Panc1 (cell line): ENCODE results near the gene LIPC. TPM values are rescaled to one million over a fixed set of nuclear protein-coding genes. Genes with fewer than 3 reads are reported as not detected.

Experiments used
- ATAC-seq: fragments of 200-7000 bp; cut with Tn5 transposase; 2 replicates; pipeline ENCODE4 v1.9.1; 2020; ENCODE audit warnings: mild to moderate bottlenecking, moderate library complexity
- BruUV-seq: library from RNA; stranded (reverse); fragments of 400-500 nt; replicated peaks from 2 replicates; lab custom pipeline; 2021; lab: Mats Ljungman, UMichigan
- CTCF ChIA-PET: fragments of 300-600 bp; sonication (Branson Sonifier 250); formaldehyde crosslinking; loops from one replicate; lab custom pipeline; 2022; ENCODE audit warnings: antibody characterized with exemption; lab: Charles Lee
- POLR2A ChIA-PET: fragments of 300-600 bp; sonication (Branson Sonifier 250); formaldehyde crosslinking; loops from one replicate; lab custom pipeline; 2022; ENCODE audit warnings: antibody characterized with exemption; lab: Charles Lee
- DNase-seq: peaks from one replicate; pipeline ENCODE4 v3.0.0-alpha.2; 2010; ENCODE audit warnings: low read depth, low spot score
- H3K27ac ChIP-seq: 2 replicates; pipeline ENCODE4 v1.5.1; 2011; ENCODE audit warnings: mild to moderate bottlenecking, low read length, inconsistent platforms
- H3K27me3 ChIP-seq: fragments of 200-500 bp; sonication (Bioruptor generic); 2 replicates; pipeline ENCODE4 v1.6.0; 2014; ENCODE audit warnings: low read length, inconsistent platforms; ENCODE audit not compliant: control insufficient read depth, insufficient read depth
- H3K36me3 ChIP-seq: fragments of 200-500 bp; sonication (Bioruptor generic); 2 replicates; pipeline ENCODE4 v1.5.1; 2014; ENCODE audit warnings: inconsistent platforms, mild to moderate bottlenecking, low read length, moderate library complexity; ENCODE audit not compliant: control insufficient read depth, insufficient read depth
- H3K4me1 ChIP-seq: 2 replicates; pipeline ENCODE4 v1.5.1; 2011; ENCODE audit warnings: inconsistent platforms, mild to moderate bottlenecking, low read length, moderate library complexity; ENCODE audit not compliant: control insufficient read depth, insufficient read depth
- H3K4me3 ChIP-seq, 2 experiments: 2 replicates each; pipeline ENCODE4 v1.5.1; 2011 to 2012; ENCODE audit warnings: low read depth in 2 of 2, low read length in 2 of 2, mild to moderate bottlenecking in 2 of 2, inconsistent platforms in 1 of 2, moderate library complexity in 1 of 2
- H3K9me3 ChIP-seq: fragments of 200-500 bp; sonication (Bioruptor generic); 2 replicates; pipeline ENCODE4 v1.5.1; 2014; ENCODE audit warnings: low read depth, mild to moderate bottlenecking, inconsistent platforms, low read length, moderate library complexity; ENCODE audit not compliant: control insufficient read depth, insufficient read depth
- CTCF ChIP-seq: fragments of 450-650 bp; IDR thresholded peaks from 2 replicates; pipeline ENCODE4 v1.5.1; 2017; ENCODE audit warnings: mild to moderate bottlenecking
- POLR2AphosphoS5 ChIP-seq: IDR thresholded peaks from 2 replicates; pipeline ENCODE4 v1.6.1; 2012; ENCODE audit warnings: mild to moderate bottlenecking, low read depth, low read length, moderate library complexity
- REST ChIP-seq, 2 experiments: IDR thresholded peaks; 2 replicates each; pipeline ENCODE4 v1.6.1; 2011 to 2012; ENCODE audit warnings: low read depth in 2 of 2, control low read depth in 1 of 2, low read length in 1 of 2, mild to moderate bottlenecking in 1 of 2, moderate library complexity in 1 of 2; ENCODE audit not compliant: insufficient read depth in 1 of 2
- SIN3A ChIP-seq: IDR thresholded peaks from 2 replicates; pipeline ENCODE4 v1.6.1; 2012; ENCODE audit warnings: low read depth, mild to moderate bottlenecking, low read length, moderate library complexity, borderline replicate concordance; ENCODE audit not compliant: insufficient read depth
- TCF7L2 ChIP-seq: IDR thresholded peaks from 2 replicates; pipeline ENCODE4 v1.6.1; 2011; ENCODE audit warnings: mild to moderate bottlenecking, low read depth, low read length, inconsistent platforms
- in situ Hi-C: cut with HindIII; loops from 2 replicates; pipeline ENCODE4 v1.10.0; 2016; ENCODE audit warnings: low sequenced_read_pairs, low pct_unique_long_range_greater_than_20kb
- intact Hi-C: fragments of 100-400 bp; cut with micrococcal nuclease; formaldehyde crosslinking; loops from one replicate; pipeline ENCODE4 v1.10.0; 2022; ENCODE audit not compliant: unreplicated experiment
- total RNA-seq: library from RNA; stranded (reverse); gene quantifications from one replicate; pipeline ENCODE4 v1.2.1, GENCODE V29; 2021; ENCODE audit not compliant: unreplicated experiment

LIPC gene
- total RNA-seq, 1 experiment from 2014 or later: not detected

DNA sequence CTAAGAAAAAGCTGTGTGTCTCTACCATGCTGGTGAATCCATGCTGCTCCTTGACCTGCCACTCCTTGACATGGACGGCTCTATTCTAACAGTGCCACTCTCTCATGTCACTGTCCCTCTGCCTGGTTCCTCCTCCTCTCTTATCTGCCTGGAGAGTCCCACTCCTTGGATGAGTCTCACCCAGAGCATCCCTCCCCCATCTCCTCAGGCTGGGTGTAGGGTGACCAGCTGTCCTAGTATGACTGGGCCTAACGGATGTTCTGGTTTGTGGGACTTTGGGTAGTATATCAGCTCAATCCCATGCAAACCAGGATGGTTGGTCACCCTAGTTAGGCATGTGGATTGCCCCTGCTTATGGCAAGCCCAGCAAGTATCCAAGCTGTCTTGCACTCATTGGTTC lies 54.3 kb downstream of the LIPC start:
- Histone ChIP-seq H3K27ac (no peak overlapping the region), H3K27me3 (no peaks in the 10 kb centered on the region), H3K4me3 (no peak overlapping the region), H3K4me1 (no peaks in the 10 kb centered on the region), H3K36me3 (no peaks in the 10 kb centered on the region), H3K9me3 (no peaks in the 10 kb centered on the region)
- ChIA-PET CTCF (no interaction called here), POLR2A (no interaction called here)
- intact Hi-C loops (no loop called here), in situ Hi-C loops (no loop called here)
- no peak for DNase-seq
- no peak for ATAC-seq
- no peak for TF ChIP-seq POLR2AphosphoS5
- TF ChIP-seq TCF7L2: no peak
- no peak for TF ChIP-seq REST (IDR thresholded peaks at IDR 0.05; ENCODE audit: insufficient read depth in 1 of 2, low read depth in 2 of 2, low read length in 1 of 2)
- no peak for TF ChIP-seq CTCF
- TF ChIP-seq SIN3A: no peak
- BruUV-seq: no TSS peak

DNA sequence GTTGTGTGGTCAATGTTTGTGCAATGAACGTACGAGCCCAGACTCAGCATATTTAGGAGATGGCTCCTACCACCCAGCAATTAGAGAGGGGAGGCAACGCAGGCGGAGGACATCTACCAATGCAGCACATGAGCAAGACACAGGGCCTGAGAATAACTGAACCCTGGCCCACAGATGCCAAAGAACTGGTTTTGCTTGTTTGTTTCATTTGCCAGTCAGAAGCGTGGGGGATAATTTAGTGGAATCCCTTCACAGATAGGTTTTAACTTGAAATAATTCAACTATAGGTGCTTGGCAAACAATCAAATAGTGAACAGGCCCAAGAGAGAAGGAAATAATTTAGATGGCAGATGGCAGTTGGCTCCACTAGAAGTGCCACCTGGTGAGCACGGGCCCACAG lies 54.8 kb downstream of the LIPC start:
- Histone ChIP-seq H3K36me3 (no peaks in the 10 kb centered on the region), H3K9me3 (no peaks in the 10 kb centered on the region), H3K4me3 (no peak overlapping the region), H3K27ac (no peak overlapping the region), H3K27me3 (no peaks in the 10 kb centered on the region), H3K4me1 (no peaks in the 10 kb centered on the region)
- ChIA-PET POLR2A (no interaction called here), CTCF (no interaction called here)
- ATAC-seq (no peak), DNase-seq (no peak)
- in situ Hi-C loops (no loop called here), intact Hi-C loops (no loop called here)
- BruUV-seq: no TSS peak
- TF ChIP-seq POLR2AphosphoS5 (no peak), REST (IDR thresholded peaks at IDR 0.05; ENCODE audit: insufficient read depth in 1 of 2, low read depth in 2 of 2, low read length in 1 of 2) (no peak), CTCF (no peak), SIN3A (no peak), TCF7L2 (no peak)
